Erythroblast (primary cell): Measurements from ENCODE around the gene LPAR2.
"Not testable (repeated sequence)": the region's sequence is repeated elsewhere in the genome, so short reads cannot be mapped to it uniquely, and the experiment has no call there.

Experiments used
- DNase-seq, 2 experiments: peaks; one replicate each; lab custom pipeline; 2025; lab: John Stamatoyannopoulos, UW
- GATA1 ChIP-seq: IDR thresholded peaks from 2 replicates; pipeline ENCODE4 v1.6.1; 2011; ENCODE audit warnings: low read depth, mild to moderate bottlenecking, control low read depth, low read length, moderate library complexity
- POLR2A ChIP-seq: IDR thresholded peaks from 2 replicates; pipeline ENCODE4 v1.6.1; 2011; ENCODE audit warnings: mild to moderate bottlenecking, low read length

Gene LPAR2

DNA sequence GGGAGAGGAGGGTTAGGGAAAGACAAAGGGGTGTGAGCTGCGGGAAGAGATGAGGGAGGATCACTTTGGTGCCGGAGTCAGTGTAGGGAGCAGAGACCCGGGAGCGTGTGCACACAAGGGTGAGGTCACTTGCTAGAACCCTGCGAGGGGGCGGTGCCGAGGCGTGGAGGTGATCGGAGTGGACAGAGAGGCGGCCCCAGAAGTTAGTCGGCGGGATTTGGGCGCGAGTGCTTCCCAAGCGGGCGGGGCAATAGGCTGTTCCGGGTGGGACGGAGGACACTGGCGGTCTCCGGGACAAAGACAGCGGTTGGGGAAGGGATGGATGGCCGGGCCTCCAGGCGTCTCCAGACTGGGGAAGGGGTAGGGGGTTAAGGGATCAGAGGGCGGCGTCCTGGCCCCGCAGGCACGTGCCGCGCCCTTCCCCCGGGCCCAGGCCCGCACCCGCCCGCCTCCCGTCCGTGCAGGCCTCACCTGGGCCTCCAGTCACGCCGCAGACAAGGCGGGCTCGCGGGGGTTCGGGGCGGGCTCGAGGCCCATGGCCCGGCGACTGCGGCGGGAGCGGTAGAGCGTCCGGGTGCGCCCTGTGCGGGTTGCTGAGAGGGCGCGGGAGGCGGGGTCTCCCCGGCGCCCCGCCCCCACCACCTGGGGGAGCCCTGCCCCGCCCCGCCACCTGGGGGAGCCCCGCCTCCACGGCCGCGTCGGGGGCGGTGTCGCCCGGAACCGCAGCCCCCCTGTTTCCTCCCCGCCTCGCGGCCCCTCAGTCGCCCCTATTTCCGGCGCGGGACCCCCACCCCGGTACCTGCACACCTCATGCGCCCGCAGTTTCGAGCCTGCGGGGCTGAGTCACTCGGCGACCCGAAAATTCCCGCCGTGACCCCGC lies at the start of gene LPAR2:
TSS of gene LPAR2 (minus strand) at position 600 of the 880 bp plus-strand sequence. CDS start 945 bp downstream, outside the sequence.
- TF ChIP-seq GATA1 = no peak
- no peak for TF ChIP-seq POLR2A
- no peak for DNase-seq

GRCh38 chr19:19677579-19677978 lies 49.6 kb upstream of the LPAR2 start:
- no peak for TF ChIP-seq GATA1
- no peak for TF ChIP-seq POLR2A
- DNase-seq = no peak

GRCh38 chr19:19674315-19674714 lies 46.3 kb upstream of the LPAR2 start:
- TF ChIP-seq POLR2A = no peak
- TF ChIP-seq GATA1 = no peak
- no peak for DNase-seq

DNA sequence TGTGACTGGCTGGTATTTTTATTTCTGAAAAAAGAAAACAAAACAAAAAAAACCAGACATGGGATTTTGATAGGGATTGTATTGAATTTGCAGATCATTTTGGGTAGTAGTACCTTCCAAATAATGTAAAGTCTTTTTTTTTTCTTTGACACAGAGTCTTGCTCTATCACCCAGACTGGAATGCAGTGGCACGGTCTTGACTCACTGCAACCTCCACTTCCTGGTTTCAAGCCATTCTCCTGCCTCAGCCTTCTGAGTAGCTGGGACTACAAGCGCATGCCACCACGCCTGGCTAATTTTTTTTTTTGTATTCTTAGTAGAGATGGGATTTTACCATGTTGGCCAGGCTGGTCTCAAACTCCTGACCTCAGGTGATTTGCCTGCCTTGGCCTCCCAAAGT lies 44.8 kb upstream of the LPAR2 start:
- no peak for TF ChIP-seq POLR2A
- no peak for TF ChIP-seq GATA1
- DNase-seq = no peak

DNA sequence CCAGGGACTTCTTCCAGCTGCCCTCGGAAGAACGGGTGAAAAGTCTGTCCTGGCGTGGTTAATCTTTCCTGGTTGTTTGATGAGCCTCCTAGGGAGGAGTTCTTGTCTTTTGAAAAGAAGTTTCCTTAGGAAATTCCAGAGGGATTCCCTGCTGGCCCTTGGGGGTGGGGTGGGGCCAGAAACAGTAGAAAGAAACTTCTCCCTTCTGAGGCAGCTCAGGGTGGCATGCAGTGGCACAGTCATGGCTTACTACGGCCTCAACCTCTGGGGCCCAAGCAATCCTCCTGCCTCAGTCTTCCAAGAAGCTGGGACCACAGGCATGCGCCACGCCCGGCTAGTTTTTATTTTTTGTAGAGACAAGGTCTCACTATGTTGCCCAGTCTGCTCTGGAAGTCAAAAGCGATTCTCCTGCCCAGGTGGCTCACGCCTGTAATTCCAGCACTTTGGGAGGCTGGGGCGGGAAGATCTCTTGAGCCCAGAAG lies 42.1 kb upstream of the LPAR2 start:
- no peak for TF ChIP-seq GATA1
- TF ChIP-seq POLR2A = no peak
- no peak for DNase-seq

GRCh38 chr19:19668230-19669012 lies 40.4 kb upstream of the LPAR2 start, which contains the start of gene ZNF101:
ZNF101 (plus strand) TSS chr19:19668839; CDS start chr19:19668964, 125 bp downstream.
- peak; percentile 95 for DNase-seq
- no peak for TF ChIP-seq GATA1
- TF ChIP-seq POLR2A = peak; percentile 76

DNA sequence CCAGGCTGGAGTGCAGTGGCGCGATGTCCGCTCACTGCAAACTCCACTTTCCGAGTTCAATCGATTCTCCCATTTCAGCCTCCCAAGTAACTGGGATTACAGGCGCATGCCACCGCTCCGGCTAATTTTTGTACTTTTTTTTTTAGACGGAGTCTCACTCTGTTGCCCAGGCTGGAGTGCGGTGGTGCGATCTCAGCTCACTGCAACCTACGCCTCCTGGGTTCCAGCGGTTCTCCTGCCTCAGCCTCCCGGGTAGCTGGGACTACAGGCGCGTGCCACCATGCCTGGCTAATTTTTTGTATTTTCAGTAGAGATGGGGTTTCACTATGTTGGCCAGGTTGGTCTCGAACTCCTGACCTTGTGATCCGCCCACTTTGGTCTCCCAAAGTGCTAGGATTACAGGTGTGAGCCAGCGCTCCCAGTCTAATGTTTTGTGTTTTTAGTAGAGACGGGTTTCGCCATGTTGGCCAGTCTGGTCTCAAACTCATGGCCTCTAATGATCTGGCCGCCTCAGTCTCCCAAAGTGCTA lies 37.5 kb upstream of the LPAR2 start:
- not testable (repeated sequence) for DNase-seq

DNA sequence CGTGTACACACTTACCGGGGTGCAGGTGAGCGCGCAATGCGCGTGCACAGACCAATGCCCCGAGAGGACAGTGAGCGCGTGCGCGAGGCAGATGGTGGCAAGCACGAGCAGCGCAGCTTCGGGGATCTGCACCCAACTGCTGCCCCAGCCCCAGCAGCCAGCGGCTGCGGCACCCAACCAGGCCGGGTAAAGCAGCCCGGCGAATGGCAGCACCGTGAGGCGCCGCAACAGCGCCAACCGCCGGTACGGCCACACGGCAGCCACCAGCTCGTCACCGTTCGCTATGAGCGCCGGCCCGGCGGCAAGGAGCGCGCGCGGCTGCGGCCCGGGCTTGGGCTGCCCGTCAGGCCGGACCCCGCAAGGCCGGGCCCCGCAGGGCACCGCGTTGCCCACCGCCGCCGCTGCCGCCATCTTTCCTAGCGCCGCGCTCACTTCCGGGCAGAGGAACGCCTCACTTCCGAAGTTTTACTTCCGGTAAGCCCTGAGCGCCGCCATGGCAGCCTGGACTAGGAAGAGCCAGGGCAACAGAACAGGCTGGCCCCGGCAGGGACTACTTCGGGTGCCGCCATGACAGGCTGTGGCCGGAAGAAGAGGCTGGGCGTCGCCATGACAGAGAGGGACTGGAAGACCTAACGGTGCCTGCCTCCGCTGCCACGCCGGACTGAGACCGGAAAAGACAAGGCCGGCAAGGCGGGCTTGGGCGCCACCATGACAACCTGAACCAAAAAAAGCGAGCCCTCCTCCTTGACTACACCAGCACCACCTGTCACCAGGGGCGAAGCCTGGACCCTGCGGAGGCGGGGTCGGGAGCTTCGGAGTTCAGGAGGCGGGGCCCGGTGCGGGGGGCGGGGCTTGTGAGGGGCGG lies 35.5 kb upstream of the LPAR2 start, which contains the start of gene ATP13A1:
TSS of gene ATP13A1 (minus strand) at position 421 of the 865 bp plus-strand sequence. CDS start at position 411, 10 bp downstream.
- no peak for TF ChIP-seq GATA1
- peak; percentile 85 for TF ChIP-seq POLR2A
- DNase-seq = peak; percentile 97 to 98

GRCh38 chr19:19662871-19663255 lies 34.8 kb upstream of the LPAR2 start:
- no peak for DNase-seq
- TF ChIP-seq GATA1 = no peak
- TF ChIP-seq POLR2A = no peak

DNA sequence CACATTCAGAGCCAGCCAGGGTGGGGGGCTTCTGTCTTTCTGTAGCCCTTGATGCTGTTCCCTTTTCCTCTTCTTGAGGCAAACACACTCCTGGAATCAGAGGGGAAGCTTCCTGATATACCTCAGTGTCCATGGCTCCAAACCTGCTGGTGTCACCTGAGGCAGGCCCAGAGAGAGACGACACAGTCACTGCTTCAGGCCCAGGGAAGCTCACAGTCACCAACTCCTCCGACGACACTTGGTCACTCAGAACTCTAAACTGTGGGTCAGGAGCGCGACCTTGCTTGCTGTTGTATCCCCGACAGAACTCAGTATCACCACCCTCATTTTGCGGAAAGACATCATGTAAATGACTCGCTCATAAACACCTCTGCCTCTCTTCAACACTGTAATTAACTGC lies 34.3 kb upstream of the LPAR2 start:
- TF ChIP-seq POLR2A (no peak), GATA1 (no peak)
- no peak for DNase-seq

- peak; percentile 29 to 44 for DNase-seq
- TF ChIP-seq POLR2A (no peak), GATA1 (no peak)
Observed at GRCh38 chr19:19661675-19662251, 33.7 kb upstream of the LPAR2 start.

DNA sequence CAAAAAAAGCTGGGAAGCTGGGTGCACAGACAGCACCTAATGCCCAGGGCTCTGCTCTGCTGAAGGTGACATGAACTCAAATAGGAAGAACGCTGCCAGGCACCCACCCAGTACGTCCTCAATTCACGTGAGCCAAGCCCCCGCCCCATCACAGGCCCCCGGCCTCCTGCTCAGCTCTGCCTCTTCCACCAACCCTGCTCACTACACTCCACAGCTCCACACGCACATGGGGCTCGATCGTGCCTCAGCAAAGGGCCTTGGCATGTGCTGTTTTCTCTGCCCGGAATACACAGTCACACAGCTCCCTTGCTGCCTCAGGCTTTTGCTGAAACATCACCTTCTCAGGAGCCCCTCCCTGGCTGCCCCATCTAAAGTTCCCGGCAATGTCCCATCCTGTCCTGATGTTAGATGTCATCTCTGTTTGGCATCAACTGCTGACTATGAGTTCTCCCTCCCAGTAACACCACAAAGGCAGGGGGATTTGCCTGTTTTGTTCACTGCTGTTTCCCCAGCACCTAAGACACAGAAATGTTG lies 33.2 kb upstream of the LPAR2 start:
- TF ChIP-seq POLR2A (no peak), GATA1 (no peak)
- no peak for DNase-seq
